GM21576 (cell line): Measurements from ENCODE around the gene CUEDC2.

ENCODE experiments used
- ATAC-seq: cut with Tn5 transposase; IDR thresholded peaks from one replicate; pipeline ENCODE4 v1.9.1; 2021; ENCODE audit warnings: mild to moderate bottlenecking, moderate library complexity; ENCODE audit not compliant: unreplicated experiment

Gene CUEDC2

DNA sequence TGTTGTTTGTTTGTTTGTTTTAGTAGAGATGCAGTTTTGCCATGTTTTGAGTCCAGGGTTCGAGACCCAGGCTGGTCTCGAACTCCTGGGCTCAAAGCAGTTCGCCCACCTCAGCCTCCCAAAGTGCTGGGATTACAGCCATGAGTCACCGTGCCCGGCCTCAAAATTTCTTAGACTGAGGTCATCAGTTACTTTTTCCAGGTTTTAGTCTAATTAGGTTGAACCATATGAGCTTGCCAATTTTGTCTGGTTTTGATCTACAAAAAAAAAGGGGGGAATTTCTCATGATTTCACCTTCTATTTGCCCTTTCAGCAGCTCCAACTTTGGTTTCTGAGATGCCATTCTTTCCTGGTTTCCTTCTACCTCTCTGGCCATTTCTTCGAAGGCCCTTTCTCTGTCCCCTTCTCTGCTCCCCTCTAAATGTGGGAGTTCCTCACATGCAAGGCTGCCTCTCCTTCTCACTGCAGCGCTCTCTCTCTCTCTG is 5.5 kb downstream of the CUEDC2 start:
- no peak for ATAC-seq

DNA sequence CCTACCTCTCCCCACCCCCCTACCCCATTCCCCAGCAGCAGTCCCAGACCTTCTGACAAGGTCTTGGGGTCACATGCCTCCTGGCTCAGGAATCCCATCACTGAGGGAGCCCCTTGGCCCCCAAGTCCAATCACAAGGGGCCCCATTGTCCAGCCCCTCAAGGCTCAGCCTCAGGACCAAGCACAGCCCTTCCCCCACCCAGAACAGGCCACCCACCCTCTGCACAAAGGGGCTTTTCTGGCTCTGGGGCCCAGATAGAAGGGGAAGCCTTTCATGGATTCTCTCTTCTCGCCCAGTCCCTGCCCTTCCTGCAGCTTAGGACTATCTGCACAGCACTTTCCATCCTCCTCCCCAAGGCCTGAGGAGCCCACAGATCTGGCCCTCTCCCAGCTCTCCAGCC is 6.9 kb downstream of the CUEDC2 start:
- ATAC-seq, result no peak

DNA sequence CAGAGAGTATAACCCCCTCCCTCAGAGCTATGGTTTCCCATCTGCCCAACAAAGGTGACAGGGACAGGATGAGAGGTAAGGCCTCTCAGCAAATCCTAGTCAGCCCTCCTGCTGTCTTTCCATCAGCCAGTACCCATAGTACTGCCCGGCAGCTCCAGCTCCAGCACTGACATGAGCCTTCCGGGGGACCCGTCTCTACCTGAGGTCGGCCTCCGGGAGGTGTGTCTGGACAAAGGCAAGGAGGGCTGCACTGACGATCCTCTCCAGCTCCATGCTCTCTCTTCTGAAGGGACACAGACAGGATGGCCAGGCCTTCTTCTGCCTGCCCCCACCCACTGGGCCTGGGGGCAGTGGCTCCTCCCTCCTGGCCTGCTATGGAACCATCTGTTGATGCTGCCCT is 7.5 kb downstream of the CUEDC2 start:
- ATAC-seq, result no peak

DNA sequence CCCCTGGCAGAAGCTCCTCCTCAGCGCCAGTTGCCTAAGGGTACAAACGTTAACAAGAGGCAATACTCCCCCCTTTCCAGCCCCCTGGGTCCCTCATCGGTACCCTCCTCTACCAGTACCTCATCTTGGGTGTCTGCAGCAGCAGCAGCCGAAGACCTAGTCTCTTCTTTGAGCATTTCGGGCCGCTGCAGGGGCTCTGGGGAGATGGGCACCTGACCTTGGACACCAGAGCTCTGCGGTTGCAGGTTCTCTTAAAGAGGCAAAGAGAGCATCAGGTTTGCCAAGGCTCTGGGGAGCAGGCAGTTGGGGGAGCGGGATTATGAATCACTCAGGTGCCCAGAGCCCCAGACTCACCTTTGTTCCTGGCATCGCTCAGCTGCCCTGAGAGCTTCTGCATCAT is 8.2 kb downstream of the CUEDC2 start:
- no peak for ATAC-seq

DNA sequence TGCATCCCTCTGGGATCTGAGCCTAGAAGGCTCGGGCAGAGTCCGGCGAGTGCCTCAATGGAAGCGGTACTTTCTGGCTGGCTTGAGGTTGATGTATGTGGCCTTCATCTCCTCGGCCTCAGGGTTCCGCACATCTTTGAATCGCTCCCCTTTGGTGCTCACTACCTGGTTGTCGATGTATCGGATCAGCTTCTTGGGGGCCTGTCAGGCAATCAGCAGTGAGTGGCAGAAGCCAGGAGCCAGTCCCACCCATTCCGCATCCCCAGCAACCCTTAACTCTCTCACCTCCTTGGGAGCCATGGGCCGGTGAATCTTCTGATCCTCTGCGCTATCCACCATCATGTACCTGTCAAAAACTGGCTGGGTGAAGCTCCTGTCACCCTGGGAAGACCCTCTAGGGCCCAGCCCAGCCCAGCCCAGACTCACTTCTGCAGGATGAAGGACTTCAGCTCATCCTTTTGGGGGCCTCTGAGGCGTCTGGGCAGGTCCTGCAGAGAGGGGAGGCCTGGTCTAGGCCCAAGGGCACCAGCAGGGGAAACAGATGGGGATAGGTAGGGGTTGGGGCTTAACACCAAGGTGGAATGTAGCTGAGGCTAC is 8.9 kb downstream of the CUEDC2 start:
- no peak for ATAC-seq

DNA sequence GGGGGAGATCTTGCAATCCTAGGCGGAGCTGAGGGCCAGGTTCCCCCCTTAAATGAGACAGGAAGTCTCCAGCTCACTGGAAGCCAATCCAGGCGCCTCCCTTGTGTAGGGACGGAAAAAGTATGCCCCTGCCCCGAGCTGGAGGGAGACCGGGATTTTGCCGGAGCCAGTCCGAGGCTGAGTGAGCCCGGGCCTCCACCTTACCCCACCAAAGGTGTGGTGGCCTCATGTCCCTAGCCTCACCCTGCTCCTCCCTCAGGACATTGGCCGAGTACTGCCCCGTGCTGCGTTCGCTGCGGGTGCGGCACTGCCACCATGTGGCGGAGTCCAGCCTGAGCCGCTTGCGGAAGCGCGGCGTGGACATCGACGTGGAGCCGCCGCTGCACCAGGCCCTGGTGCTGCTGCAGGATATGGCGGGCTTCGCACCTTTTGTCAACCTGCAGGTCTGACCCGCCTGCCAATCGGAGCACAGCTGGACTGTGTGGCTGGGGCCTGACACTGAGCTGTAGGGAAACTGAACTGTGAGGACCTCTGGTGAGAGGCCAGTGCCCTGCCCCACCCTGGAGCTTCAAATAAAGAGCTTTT is 9.7 kb downstream of the CUEDC2 start:
- ATAC-seq, result peak; percentile 25

DNA sequence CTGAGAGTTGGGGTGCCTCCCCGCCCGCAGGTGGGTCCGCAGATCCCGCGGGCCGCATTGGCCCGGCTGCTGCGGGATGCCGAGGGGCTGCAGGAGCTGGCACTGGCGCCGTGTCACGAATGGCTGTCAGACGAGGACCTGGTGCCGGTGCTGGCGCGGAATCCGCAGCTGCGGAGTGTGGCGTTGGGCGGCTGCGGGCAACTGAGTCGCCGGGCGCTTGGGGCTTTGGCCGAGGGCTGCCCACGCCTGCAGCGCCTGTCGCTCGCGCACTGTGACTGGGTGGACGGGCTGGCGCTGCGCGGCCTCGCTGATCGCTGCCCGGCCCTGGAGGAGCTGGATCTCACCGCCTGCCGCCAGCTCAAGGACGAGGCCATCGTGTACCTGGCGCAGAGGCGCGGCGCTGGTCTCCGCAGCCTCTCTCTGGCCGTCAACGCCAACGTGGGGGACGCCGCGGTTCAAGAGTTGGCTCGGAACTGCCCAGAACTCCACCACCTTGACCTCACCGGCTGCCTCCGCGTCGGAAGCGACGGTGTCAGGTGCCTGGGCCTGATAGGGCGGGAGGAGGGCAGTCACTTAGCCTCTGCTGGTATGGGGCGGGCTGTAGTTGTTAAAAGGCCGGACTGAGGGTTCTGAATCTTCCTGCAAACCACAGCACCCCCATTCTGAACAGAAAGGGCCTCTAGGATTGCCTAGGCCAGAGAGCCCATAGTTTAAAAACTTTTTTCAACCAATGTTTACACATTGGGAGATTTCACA is 10.4 kb downstream of the CUEDC2 start:
- no peak for ATAC-seq

DNA sequence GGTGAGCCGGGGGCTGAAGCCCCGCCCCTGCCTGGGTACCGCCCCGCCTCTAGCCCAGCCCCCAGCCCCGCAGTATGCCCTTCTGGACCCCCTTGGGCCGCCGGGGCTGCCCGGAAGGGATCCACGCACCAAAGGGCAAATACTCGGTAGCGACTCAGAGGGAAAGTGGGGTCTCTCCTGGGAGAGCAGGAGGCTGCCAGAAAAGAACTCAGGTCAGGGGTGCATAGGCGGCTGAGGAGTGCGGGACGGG is 10.9 kb downstream of the CUEDC2 start:
- ATAC-seq, result no peak

DNA sequence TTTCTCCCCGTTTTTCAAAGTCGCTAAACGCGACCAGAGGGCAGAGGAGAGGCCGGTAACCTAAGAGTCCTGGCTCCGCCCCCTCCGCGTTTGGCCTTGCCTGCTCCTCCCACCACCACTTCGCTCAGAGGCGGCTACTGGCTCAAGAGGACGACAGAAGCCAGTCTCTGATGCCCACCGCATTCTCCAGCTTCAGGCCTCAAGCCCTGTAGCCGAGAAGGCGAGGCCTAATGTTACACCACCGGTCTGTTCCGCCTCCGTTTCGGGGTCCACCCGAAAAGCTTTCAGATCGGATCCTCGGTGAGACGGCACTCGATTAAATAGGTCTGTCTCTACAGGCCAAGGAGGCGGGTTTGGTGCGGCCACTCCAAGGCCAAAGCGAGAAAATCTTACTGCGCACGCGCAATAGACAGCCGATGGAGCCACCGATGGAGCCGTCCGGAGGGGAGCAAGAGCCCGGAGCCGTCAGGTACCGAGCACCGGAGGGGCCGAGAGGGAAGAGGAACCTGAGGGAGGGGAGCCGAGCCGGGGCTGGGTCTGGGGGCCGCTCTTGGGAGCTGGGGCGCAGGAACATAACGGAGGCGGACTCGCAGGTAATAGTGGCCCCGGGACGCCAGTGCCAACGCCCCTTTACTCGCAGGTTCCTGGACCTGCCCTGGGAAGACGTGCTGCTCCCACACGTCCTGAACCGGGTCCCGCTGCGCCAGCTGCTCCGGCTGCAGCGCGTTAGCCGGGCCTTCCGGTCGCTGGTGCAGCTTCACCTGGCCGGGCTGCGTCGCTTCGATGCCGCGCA is 11.5 kb downstream of the CUEDC2 start, which contains the start of gene FBXL15:
TSS of gene FBXL15 (plus strand) at position 123 of the 793 bp plus-strand sequence. CDS start at position 417, 294 bp downstream.
- peak; percentile 59 for ATAC-seq

DNA sequence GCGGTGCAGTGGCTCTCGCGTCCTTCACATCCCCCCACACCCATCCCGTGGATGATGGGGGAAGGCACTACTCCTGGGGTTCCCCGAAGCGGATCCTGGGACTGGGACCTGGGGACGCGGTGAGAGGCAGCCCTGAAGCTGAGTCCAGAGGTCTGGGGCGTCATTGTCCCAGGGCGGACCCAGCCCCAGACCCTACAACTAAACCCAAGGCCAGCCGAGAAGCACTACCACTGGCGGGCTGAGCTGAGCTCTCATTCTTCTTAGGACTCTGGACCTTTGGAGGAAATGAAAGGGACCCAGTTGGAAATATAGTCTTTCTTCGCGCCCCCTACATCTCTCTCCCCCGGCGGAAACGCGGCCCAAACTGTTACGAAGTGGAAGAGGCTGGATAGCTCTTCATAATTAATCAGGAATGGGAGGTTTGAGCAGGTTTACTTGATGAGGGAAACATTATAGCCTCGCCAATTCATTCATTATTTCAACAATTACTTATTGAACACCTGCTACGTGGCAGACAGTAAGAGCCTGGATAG is 12.1 kb downstream of the CUEDC2 start:
- ATAC-seq, result no peak

DNA sequence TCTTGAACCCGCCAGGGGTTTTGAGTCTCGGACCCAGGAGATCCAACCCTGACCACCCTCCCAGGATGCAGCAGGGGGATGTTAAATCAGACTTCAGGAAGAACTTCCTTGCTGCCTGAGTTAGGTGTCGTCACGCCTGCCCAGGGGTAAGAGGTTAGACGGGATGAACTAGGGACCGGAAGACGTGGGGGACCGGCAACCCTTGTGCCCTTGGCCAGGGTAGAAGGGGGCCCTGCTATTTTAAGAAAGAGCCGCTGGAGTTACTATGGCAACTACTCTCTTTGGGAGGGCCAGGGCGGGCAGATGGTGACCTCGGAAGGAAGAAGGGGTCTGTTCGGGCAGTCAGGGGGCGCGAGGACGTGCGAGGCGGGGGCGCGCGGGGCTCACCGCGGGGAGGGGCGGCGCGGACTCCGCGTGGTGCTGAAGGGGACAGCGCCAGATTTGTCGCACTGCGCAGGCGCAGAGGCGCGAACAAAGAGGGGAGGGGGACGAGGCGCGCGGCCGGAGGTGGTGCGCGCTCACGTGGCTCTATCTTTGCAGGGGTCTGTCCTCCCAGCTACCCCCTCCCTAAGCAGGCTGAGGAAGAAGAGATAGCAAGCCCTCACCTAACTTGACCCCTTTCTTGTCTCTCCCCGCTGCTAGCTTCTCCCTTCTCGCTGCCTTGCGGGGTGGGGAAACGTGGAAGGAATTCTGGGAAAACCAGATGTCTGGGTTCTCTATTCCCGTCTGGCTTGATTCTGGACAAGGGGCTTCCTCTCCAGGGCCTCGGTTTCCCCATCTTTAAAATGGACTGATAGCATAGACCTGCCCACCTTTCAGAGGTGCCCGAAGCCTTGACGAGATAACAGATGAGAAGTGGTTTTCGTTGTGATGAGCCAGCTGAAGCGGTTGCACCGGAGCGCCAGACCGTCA is 12.8 kb downstream of the CUEDC2 start:
- no peak for ATAC-seq

DNA sequence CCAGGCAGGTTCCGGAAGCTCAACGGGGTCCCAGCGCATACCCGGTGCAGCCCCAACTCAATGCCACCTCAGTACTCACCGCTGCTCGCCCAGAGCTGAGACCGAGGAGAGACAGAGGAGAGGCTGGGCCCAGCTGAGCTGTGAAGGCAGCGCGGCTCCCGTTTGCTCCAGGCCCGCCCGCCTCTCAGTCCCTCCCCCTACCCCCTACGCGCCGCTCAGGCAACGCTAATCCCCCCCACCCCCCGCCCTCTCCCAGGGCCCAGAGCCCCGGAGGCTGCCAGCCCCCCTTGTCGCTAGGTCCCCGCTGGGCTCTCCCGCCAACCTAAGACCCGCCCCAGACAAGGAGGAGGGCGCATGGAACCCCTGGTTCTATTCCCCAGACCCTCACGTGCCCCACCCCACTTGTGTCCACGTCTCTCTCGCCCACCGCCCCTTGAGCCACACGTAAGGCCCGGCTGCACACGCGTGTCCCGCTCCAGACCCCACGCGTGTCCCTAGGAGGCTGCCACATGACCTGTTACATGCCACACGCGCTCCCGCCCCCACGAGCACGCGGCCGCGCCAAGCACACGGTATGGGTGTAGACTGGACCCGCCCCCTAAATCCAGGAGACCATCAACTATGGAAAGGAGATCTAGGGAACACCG is 13.6 kb downstream of the CUEDC2 start, which contains the start of gene PSD:
TSS of gene PSD (minus strand) at position 164 of the 647 bp plus-strand sequence. CDS start 1,747 bp downstream, outside the sequence.
- ATAC-seq, result no peak

DNA sequence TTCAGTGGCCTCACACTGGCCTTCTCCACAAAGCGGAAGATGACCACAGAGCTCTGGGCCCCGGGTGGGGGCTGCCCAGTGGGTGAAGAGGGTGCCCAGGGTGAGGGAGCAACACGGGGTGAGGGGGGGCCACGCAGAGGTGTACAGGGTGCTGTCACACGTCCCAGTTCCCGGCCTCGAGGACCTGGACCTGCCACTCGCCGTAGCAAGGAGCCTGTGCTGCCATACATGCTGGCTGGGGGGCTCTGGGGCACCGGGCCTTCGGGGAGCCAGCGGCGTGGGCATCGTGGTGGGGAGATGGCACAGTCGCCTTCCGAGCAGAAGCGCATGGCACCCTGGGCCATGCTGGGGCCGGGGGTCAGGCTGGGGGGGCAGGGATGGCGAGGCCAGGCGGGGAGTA is 15.7 kb downstream of the CUEDC2 start:
- no peak for ATAC-seq

DNA sequence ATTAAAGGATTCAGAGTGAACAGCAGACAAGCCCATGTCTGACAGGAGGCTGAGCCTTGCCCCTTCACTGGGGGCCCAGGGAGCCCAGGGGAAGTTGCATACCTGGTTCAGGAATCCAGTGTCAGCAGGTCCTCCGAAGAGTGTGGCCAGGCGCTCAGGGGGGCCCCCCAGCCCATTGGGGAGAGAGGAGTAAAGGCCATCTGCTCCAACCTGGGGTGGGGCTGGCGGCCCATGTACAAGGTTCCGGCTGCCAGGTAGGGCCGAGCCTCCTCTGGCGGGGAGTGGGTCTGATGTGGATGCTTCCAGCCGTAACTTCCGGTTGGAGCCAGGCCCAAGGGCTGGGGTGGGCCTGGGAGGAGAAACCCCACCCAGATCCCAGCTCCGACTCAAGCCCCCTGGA is 16.1 kb downstream of the CUEDC2 start:
- no peak for ATAC-seq

DNA sequence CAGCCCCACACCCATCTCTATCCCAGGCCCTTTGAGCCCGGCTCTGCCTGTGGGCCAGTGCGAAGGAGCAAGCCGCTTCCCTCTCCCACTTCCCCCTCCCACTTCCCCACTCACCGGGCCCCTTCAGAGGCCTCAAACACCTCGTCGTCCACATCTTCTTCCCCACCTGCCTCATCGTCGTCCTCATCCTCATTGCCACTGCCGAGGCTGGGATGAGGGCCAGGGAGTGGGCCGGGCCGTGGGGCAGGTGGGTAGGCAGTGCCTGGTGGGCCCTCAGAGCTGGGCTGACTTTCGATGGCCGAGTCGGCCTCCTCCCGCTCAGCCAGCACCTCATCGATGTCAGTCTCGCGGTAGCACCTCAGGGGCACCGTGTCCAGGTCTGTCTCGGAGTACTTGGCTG is 17.6 kb downstream of the CUEDC2 start:
- no peak for ATAC-seq

DNA sequence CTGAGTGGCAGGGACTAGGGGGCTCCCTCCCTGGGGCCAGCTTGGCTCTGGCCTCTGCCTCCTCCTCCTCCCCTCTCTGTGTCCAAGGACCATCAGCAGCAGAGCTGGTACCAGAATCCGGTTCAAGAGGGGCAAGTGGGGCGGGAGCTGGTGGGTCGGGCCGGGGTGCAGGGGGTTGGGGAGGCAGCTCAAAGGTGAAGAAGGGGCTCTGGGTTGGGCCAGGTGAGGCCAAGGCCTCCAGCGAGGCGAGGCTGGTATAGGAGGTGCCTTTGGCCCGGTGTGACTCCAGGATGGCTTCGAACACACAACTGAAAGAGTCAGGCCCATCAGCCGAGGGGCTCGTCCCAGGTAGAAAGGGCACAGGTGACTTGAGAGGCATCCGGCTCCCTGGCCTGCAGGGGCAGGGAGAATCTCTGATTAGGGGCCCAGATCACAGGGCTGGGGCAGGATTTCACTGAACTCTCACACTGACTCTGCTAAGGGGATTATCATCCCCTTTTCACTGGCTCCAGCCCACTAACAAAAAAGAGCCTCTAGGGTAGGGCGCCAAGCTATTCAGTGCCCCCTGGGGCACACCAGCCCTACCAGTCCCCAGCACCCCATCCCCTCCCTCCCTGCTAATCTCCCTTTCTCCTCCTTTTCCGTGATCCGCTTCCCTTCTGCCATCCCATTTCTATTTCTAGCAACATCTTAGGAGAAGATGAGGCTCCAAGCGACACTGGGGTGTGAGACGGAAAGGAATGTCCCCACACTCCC is 18.4 kb downstream of the CUEDC2 start:
- ATAC-seq, result no peak

DNA sequence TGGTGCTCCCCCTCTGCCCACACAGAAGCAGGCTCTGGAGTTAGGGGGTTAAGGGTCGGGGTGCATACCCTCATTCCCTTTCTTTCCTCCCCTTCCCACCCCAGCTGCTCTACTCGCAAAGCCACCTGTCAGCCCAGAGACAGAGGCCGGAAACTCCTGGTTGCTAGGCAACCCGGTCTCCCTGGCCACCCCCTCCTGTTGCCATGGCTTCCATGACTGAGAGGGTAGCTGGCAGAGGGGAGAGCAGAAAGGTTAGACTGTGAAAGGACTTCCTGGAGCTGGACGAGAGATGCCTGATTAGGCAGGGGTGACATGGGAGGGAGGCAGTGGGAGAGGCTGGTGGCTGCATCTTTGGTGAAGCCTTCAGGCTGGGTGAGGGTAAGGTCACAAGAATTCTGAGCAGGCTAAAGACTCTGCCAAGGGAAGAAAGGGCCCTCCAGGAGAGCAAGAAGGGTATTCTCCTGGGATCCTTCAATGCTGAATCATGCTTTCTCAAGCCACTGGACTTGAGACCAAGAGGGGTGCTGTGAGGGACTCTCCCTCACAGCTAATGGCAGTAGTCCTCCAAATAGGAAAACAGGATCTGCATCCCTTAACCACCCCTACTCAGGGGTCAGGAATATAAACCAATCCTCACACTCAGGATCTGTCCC is 19.2 kb downstream of the CUEDC2 start:
- no peak for ATAC-seq

DNA sequence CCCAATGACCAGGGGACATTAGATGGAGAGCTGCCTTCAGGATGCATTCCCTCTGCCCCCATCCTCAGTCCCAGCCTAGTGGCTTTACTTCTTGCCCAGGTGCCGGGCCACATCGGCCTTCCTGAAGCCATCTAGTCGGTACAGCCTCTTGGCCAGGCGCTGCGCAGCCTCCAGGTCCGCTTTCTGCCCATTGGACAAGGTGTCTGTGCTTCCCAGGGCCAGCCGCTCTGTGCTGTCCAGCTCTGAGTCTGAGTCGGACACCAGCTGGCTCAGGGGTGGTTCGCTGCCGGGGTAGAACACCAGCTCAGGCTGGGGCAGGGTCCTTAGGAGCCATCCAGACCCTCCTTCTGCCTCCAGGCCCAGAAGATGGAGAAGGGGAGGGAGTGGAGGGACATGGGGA is 20.1 kb downstream of the CUEDC2 start:
- ATAC-seq, result no peak
